IPS-15b (cell line): ENCODE data around the gene SSTR3.

Experiments used
- H3K27me3 ChIP-seq: one replicate; pipeline ENCODE4 v1.6.1; 2013; ENCODE audit warnings: low read length; ENCODE audit not compliant: control insufficient read depth, insufficient read depth
- H3K36me3 ChIP-seq: one replicate; pipeline ENCODE4 v1.6.1; 2013; ENCODE audit warnings: low read length; ENCODE audit not compliant: control insufficient read depth, insufficient read depth
- H3K4me1 ChIP-seq: one replicate; pipeline ENCODE4 v1.6.1; 2013; ENCODE audit warnings: mild to moderate bottlenecking, low read length; ENCODE audit not compliant: control insufficient read depth, insufficient read depth
- H3K4me3 ChIP-seq: one replicate; pipeline ENCODE4 v1.5.1; 2013; ENCODE audit warnings: low read depth, low read length
- H3K9ac ChIP-seq: one replicate; pipeline ENCODE4 v1.6.1; 2013; ENCODE audit warnings: low read depth, mild to moderate bottlenecking, low read length
- H3K9me3 ChIP-seq: one replicate; pipeline ENCODE4 v1.6.1; 2013; ENCODE audit warnings: mild to moderate bottlenecking, low read length; ENCODE audit not compliant: control insufficient read depth, insufficient read depth

Gene SSTR3

DNA sequence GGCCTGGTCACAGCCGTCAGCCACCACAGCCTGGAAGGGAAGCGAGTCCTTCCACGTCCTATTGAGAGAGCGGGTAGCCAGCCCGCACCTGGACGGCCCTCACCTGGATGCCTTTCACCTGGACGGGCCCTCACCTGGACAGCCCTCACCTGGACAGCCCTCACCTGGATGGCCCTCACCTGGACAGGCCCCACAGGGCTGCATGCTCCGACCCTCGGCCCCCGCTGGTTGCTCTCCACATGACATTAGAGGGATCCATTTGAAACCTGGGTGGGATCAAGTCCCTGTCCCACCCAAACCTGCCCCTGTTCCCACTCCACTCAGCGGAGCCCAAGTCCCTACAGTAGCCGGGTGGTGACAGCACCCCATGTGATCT, 27.9 kb downstream of the SSTR3 start:
- Histone ChIP-seq H3K4me1 (peaks cover 22% of the 10 kb centered on the region), H3K9ac (no peak overlapping the region), H3K36me3 (no peaks in the 10 kb centered on the region), H3K4me3 (no peak overlapping the region), H3K27me3 (no peaks in the 10 kb centered on the region), H3K9me3 (no peaks in the 10 kb centered on the region)

DNA sequence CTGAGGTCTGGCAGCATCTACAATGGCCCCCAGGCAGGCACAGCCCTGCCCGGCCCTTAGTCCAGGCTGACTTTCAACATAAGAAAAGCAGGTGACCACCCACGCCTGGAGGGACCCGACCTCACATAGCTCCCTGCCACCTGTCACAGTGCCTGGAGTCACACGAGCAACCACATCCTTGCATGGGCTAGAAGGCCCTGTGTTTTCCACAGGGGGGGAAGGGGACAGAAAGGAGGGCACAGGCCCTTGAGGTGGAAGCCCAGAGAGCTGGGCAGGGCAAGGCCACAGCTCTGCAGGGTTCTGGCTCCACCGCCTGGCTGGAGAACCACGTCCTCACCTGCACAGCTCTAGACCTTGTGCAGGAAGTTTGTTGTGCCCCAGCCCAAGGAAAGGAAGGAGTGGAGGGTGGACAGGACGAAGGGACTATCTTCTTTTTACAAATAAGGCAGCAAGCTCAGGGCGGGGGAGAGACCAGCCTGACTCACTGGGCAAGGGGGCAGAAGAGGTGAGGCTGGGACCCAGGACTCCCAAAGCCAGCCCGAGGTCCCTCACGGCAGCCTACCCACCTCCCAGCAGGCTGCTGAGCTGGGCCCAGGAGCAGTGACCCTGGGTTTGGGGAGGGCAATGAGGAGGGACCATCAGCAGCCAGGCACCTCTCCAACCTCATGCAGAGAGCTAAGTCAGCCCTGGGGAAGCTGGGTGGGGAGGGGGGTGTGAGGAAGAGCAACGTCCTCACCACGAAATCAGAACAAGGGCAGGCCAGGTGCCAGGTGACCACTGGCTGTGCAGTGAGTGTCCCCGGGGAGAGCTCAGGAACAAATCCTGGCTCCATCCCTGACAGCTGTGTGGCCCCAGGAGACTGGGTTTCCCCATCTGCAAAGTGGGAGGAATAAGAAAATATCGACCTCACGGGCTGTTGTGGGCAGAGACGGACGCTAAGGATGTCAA, 28.6 kb downstream of the SSTR3 start:
- peaks cover 16% of the 10 kb centered on the region for H3K4me1 ChIP-seq
- H3K4me3 ChIP-seq: no peak overlapping the region
- no peaks in the 10 kb centered on the region for H3K9me3 ChIP-seq
- no peak overlapping the region for H3K9ac ChIP-seq
- no peaks in the 10 kb centered on the region for H3K27me3 ChIP-seq
- H3K36me3 ChIP-seq: no peaks in the 10 kb centered on the region

DNA sequence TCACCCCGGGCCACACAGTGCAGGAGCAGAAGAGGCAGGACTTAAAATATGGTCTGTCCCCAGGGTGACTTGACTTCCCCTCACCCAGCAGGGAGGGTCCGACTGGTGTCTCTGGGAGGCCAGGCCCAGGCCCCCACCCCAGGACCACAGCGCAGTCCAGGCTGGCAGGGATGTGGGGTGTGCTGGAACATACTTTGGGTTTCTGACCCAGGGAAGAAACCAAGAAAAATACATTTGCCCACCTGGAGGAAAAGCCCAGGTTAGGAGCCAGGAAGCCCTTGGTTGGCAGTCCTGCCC, 29.4 kb downstream of the SSTR3 start:
- Histone ChIP-seq H3K27me3 (no peaks in the 10 kb centered on the region), H3K9ac (no peak overlapping the region), H3K4me1 (peaks cover 11% of the 10 kb centered on the region), H3K36me3 (no peaks in the 10 kb centered on the region), H3K4me3 (no peak overlapping the region), H3K9me3 (no peaks in the 10 kb centered on the region)

DNA sequence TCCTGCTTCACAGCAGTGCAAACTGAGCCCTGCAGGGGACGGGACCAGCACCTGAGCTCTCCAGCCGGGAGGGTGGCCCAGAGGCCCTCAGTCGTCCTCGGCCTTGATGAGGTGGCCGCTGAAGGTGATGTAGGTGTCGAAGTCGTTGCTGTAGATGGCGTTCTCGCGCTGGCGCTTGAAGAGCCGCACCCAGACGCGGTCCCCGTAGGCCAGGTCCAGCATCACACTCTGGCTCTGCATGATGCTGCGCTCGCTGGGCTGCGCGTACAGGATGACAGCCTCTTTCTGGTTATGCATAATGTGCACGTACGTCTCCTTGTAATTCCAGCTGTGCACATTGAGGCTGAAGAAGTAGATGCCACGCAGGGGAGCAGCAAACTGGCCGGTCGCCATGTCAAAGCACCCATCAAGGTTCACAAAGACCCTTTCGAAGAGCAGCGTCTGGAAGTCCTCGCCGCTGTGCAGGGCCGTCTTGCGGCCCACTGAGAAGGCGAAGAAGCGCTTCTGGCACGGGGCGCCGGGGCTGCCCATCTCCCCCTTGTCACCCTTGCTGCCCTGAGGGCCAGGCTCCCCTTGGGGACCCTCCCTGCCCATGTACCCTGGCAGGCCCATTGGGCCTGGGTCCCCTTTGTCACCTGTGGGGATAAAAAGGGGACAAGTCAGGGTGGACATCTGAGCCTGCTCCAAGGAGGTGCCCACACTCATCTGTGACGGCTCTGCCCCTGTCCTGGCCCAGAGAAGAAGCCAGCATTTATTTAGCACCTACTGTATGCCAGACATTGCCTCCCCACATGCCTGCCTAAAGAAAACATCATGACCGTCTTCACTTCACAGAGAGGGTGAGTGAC, 30.0 kb downstream of the SSTR3 start:
- Histone ChIP-seq H3K9ac (no peak overlapping the region), H3K4me3 (no peak overlapping the region), H3K4me1 (peaks cover 9% of the 10 kb centered on the region), H3K36me3 (no peaks in the 10 kb centered on the region), H3K9me3 (no peaks in the 10 kb centered on the region), H3K27me3 (no peaks in the 10 kb centered on the region)

DNA sequence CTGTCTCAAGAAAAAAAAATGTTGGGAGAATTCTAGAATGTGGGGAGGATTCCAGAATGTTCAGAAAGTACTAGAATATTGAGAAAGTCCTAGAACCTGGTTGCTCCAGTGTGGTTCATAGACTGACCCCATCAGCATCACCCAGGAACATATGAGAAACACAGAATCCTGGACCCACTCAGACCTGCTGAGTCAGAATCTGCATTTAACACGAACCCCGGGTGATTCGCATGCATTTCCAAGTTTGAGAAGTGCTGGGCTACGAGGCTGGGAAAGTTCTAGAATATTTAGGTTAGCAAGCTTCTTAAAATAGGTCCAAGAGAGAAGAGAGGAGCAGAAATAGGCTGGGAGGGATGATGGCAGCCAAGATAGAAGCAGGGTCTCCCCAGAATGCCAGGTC, 30.6 kb downstream of the SSTR3 start:
- no peak overlapping the region for H3K4me3 ChIP-seq
- peaks cover 4% of the 10 kb centered on the region for H3K4me1 ChIP-seq
- no peak overlapping the region for H3K9ac ChIP-seq
- no peaks in the 10 kb centered on the region for H3K9me3 ChIP-seq
- no peaks in the 10 kb centered on the region for H3K27me3 ChIP-seq
- H3K36me3 ChIP-seq: no peaks in the 10 kb centered on the region

DNA sequence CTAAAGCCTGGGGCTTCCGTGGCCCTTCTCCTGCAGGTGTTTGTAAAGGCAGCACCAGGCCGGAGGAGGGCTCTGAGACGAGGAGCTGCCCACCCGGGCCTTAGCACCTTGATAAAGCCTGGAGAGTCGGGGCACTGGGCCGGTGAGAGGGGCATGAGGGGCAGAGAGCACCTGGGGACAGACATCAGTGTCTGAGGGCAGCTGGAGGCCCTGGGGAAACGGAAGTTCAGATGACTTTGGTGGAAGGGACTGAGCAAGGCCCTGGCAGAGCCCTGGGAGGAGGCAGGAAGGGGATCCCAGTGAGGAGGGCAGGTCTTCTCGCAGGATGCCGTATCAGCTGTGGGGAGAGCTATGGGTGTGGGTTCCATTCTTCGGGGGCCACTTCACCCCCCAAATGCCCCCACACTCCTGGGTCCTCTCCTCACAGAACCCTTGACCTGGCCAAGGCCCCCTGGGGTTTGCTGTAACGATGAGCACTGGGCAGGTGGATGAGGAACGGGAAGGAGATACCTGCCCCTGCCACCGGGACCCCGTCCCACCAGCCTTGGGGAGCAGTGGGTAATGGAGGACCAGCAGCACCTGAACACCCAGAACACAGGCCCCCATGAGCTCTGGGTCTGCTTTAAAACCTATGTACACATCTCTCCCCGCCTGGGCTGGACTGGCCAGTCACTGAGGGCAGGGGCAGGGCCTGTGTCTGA, 31.6 kb downstream of the SSTR3 start:
- no peak overlapping the region for H3K9ac ChIP-seq
- H3K36me3 ChIP-seq: no peaks in the 10 kb centered on the region
- H3K4me1 ChIP-seq: no peaks in the 10 kb centered on the region
- H3K27me3 ChIP-seq: no peaks in the 10 kb centered on the region
- H3K4me3 ChIP-seq: no peak overlapping the region
- H3K9me3 ChIP-seq: no peaks in the 10 kb centered on the region

DNA sequence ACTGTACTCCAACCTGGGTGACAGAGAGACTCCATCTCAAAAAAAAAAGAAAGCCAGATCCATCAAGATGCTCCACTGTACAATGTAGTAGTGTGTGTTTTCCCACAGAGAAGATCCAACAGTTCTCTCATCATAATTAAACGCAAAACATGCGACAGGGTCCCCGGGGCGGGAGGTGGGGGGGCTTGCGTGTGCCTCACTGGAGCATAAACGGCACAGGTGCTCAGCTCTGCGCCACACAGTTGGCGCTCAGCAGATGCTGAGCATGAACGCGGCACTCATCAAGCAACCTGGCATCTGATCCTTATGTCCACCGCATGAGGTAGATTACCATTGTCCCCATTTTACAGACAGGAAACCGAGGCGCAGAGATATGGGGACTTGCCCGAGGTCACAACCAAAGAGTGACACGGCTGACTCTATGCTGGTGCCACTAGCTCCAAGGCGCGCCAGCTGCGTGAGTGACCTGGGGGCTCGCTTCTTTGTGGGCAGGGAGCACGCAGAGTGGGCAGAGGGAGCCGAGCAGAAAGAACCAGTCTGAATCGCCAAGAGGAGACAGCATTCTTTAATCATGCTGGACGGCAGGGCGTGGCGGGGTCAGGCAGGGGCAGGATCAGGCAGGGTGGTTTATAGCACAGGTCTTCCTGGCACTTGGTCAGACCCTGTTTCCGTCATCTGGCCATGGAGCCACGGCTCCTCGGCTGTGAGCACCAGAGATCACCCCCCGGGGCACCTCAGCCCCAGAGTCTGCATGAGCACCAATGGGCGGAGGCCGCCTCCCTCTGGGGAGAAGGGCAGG, 32.5 kb downstream of the SSTR3 start:
- Histone ChIP-seq H3K4me3 (no peak overlapping the region), H3K36me3 (no peaks in the 10 kb centered on the region), H3K9me3 (no peaks in the 10 kb centered on the region), H3K27me3 (no peaks in the 10 kb centered on the region), H3K4me1 (no peaks in the 10 kb centered on the region), H3K9ac (no peak overlapping the region)

DNA sequence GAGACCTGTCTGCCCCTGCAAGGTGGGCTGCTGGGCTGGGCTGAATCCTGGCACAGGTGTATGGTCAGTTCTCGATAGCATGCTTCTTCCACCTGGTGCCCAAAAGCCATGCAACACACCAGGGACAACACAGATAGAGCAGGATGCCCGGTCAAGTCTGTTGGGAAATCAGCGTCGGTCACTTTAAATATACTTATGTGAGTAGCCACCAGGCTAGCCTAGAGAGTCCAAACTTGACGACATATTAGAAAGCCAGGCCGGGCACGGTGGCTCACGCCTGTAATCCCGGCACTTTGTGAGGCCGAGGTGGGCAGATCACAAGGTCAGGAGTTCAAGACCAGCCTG, 33.2 kb downstream of the SSTR3 start:
- Histone ChIP-seq H3K4me1 (no peaks in the 10 kb centered on the region), H3K4me3 (no peak overlapping the region), H3K9me3 (no peaks in the 10 kb centered on the region), H3K36me3 (no peaks in the 10 kb centered on the region), H3K9ac (peak overlapping the region; percentile 24), H3K27me3 (no peaks in the 10 kb centered on the region)

DNA sequence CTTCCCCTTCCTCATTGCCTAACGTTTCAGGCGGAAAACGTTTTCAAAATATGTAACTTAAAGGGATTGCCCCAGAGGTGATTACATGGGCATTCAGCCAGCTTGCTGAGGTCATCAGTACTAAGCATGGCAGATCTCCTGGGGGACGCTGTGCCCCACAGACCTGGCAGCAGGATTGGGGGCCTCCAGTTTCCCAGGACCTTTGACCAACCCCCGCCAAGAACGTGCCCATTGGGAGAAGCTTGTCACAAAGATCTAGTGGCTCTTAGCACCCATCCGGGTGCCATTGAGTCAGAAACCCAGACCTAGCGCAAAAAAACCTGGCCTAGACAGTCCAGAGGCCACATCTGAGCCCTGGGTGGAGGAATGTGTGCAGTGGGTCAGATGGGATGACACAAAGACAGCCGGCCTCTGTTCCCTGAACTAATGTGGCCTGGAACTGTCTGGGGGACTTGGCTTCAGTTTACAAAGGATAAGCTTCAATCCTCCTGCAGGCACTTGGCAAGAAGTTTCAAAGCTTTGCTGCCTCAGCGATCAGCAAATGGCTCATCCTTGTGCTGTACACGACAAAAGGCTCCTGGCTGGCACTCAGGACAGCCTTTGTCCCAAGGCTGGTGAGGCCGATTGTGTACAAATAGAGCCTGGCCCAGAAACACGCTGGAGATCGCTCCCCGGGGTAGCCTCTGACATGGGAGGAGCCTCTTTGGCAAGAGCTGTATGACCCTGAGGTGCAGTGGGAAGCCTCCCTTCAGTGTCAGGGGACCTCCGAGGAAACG, 33.7 kb downstream of the SSTR3 start:
- no peaks in the 10 kb centered on the region for H3K36me3 ChIP-seq
- no peaks in the 10 kb centered on the region for H3K9me3 ChIP-seq
- no peaks in the 10 kb centered on the region for H3K4me1 ChIP-seq
- H3K27me3 ChIP-seq: no peaks in the 10 kb centered on the region
- peak overlapping the region; percentile 24 for H3K9ac ChIP-seq
- no peak overlapping the region for H3K4me3 ChIP-seq

DNA sequence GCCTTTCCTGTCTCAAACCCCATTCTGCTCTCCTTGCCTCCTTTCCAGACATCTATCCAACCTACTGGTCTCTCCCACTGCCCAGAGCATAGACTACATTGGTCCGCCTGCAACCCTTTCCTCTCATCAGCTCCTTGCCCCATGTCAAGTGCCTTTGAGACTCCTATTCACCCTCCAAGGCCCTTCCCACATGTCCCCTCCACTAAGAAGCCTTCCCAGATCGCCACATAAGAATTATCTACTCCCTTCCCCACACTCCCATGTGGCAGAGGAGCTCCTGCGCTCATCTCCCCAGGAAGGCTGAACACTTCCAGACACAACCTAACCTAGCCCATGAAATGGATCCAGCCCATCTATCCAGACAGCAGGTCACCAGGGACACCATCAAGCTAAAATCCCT, 34.5 kb downstream of the SSTR3 start:
- Histone ChIP-seq H3K27me3 (no peaks in the 10 kb centered on the region), H3K36me3 (no peaks in the 10 kb centered on the region), H3K9ac (no peak overlapping the region), H3K9me3 (no peaks in the 10 kb centered on the region), H3K4me3 (no peak overlapping the region), H3K4me1 (no peaks in the 10 kb centered on the region)

DNA sequence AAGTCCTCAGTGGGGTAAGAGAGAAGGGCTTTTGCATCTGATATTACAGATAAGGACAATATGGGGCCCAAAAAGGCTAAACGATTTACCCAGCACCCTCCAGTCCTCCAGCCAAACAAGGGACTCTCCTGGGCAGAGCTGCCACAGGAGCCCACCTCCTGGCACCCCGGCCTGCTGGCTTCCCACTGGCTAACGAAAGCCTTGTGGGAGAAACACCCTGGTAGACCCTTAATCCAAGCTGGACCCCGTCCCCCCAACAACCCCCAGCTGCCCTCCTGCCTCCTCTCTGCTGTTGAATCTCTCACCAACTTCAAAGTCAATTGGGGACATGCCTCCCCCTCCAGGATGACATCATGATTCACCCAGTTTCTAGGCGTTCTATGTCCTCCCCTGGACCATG, 35.1 kb downstream of the SSTR3 start:
- no peaks in the 10 kb centered on the region for H3K9me3 ChIP-seq
- no peak overlapping the region for H3K4me3 ChIP-seq
- H3K36me3 ChIP-seq: no peaks in the 10 kb centered on the region
- no peaks in the 10 kb centered on the region for H3K27me3 ChIP-seq
- no peak overlapping the region for H3K9ac ChIP-seq
- no peaks in the 10 kb centered on the region for H3K4me1 ChIP-seq
